ENCODE results near the gene TMEM18.

DNA sequence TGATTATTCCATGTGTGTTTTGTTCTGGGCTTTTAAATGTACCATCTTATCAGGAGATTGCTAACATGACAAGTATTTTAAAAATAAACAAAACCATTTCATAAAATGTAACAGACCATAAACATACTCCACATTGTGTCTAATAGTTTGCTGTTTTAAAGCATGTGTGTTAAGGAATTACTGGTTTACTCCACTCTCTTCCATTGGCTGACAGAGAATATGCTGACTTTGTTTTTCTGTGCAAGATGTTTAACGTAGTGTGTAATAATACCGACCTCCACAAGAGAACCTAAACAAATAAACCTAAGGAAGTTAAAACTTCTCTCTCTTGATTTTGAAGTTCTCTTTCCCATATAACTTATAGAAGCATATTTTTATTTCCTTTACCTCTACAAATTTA is 17.0 kb upstream of the TMEM18 start:
- no peak for TF ChIP-seq POLR2A (IDR thresholded peaks at IDR 0.05; ENCODE audit: low read depth)
- no peak for TF ChIP-seq POLR2AphosphoS5 (IDR thresholded peaks at IDR 0.05)
- TF ChIP-seq, protein P1, sequence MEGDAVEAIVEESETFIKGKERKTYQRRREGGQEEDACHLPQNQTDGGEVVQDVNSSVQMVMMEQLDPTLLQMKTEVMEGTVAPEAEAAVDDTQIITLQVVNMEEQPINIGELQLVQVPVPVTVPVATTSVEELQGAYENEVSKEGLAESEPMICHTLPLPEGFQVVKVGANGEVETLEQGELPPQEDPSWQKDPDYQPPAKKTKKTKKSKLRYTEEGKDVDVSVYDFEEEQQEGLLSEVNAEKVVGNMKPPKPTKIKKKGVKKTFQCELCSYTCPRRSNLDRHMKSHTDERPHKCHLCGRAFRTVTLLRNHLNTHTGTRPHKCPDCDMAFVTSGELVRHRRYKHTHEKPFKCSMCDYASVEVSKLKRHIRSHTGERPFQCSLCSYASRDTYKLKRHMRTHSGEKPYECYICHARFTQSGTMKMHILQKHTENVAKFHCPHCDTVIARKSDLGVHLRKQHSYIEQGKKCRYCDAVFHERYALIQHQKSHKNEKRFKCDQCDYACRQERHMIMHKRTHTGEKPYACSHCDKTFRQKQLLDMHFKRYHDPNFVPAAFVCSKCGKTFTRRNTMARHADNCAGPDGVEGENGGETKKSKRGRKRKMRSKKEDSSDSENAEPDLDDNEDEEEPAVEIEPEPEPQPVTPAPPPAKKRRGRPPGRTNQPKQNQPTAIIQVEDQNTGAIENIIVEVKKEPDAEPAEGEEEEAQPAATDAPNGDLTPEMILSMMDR (IDR thresholded peaks at IDR 0.05) = no peak
- no peak for TF ChIP-seq EP300 (IDR thresholded peaks at IDR 0.05)

Measured in esophagus muscularis mucosa (tissue), 4 donors.